ENCODE results near the gene C3orf22.

Gene C3orf22

GRCh38 chr3:126511291-126511690, 47.4 kb downstream of the C3orf22 start:
- DNase-seq = no peak

GRCh38 chr3:126510308-126510910, 48.3 kb downstream of the C3orf22 start:
- DNase-seq = no peak

- no peak for DNase-seq
Observed at GRCh38 chr3:126509597-126510307, 49.0 kb downstream of the C3orf22 start.

- no peak for DNase-seq
Observed at GRCh38 chr3:126508564-126508964, 50.2 kb downstream of the C3orf22 start.

GRCh38 chr3:126507886-126508285, 50.8 kb downstream of the C3orf22 start:
- no peak for DNase-seq

GRCh38 chr3:126503701-126504100, 55.0 kb downstream of the C3orf22 start:
- no peak for DNase-seq

GRCh38 chr3:126502656-126503055, 56.1 kb downstream of the C3orf22 start:
- DNase-seq = no peak

- no peak for DNase-seq
Observed at GRCh38 chr3:126501736-126502135, 57.0 kb downstream of the C3orf22 start.

- no peak for DNase-seq
Observed at GRCh38 chr3:126501054-126501453, 57.7 kb downstream of the C3orf22 start.

- no peak for DNase-seq
Observed at GRCh38 chr3:126500016-126500415, 58.7 kb downstream of the C3orf22 start.
